OCI-M1 (cell line): ENCODE results near the gene SEMA3A.

ENCODE experiments used
- DNase-seq: peaks from one replicate; lab custom pipeline; 2025; lab: John Stamatoyannopoulos, UW

The SEMA3A gene

GRCh38 chr7:83921941-83922607 lies 272.5 kb downstream of the SEMA3A start:
- no peak for DNase-seq

GRCh38 chr7:83921271-83921940 lies 273.2 kb downstream of the SEMA3A start:
- DNase-seq = no peak

GRCh38 chr7:83918142-83918541 lies 276.4 kb downstream of the SEMA3A start:
- no peak for DNase-seq

GRCh38 chr7:83913174-83913573 lies 281.4 kb downstream of the SEMA3A start:
- no peak for DNase-seq

GRCh38 chr7:83908526-83908925 lies 286.1 kb downstream of the SEMA3A start:
- peak; percentile 27 for DNase-seq
